Thyroid gland (tissue), 4 donors: Measurements from ENCODE around the gene KRT8. TPM values are rescaled to one million over a fixed set of nuclear protein-coding genes. Genes with fewer than 3 reads are reported as not detected.
A peak's percentile ranks its signal among the peaks of the same experiment; 100 is the strongest.

Experiments
- DNase-seq, 2 donors: peaks; one replicate each; pipeline ENCODE4 v3.0.0-alpha.2; 2019
- H3K27ac ChIP-seq, 3 donors: fragments of 200-600 bp; sonication (generic); 1 replicate in 2 of 3; 2 replicates in 1 of 3; pipeline ENCODE4 v1.5.1; 2016 to 2019; ENCODE audit warnings: mild to moderate bottlenecking in 1 of 3, moderate library complexity in 1 of 3
- H3K27me3 ChIP-seq: fragments of 200-600 bp; sonication (generic); one replicate; pipeline ENCODE4 v1.5.1; 2019
- H3K36me3 ChIP-seq, 2 donors: fragments of 200-600 bp; sonication (generic); one replicate each; pipeline ENCODE4 v1.5.1; 2016 to 2019
- H3K4me1 ChIP-seq, 2 donors: fragments of 200-600 bp; sonication (generic); one replicate each; pipeline ENCODE4 v1.5.1; 2017 to 2019
- H3K4me3 ChIP-seq, 3 donors: fragments of 200-600 bp; sonication (generic); replicated peaks in 1 of 3; 1 replicate in 2 of 3; 2 replicates in 1 of 3; pipeline ENCODE4 v1.5.1; 2016; ENCODE audit warnings: mild to moderate bottlenecking in 1 of 3
- H3K9me3 ChIP-seq: fragments of 200-600 bp; sonication (generic); one replicate; pipeline ENCODE4 v1.5.1; 2017
- CTCF ChIP-seq, 6 experiments: fragments of 200-600 bp in 3 of 6; fragments of 450-650 bp in 3 of 6; sonication (generic) in 3 of 6; IDR thresholded peaks; one replicate each; pipeline ENCODE4 v1.5.1; 2016 to 2019; ENCODE audit warnings: antibody characterized with exemption in 6 of 6, mild to moderate bottlenecking in 2 of 6, inconsistent platforms in 1 of 6, moderate library complexity in 1 of 6
- POLR2A ChIP-seq, 2 donors: fragments of 450-650 bp; IDR thresholded peaks; one replicate each; pipeline ENCODE4 v1.6.1; 2017; ENCODE audit warnings: antibody characterized with exemption in 2 of 2, mild to moderate bottlenecking in 2 of 2, moderate library complexity in 1 of 2
- WGBS, 2 donors: methylation state at CpG; one replicate each; pipeline ENCODE4 v1.1.5; 2017; 5-methylcytosine and 5-hydroxymethylcytosine counted together
- intact Hi-C: fragments of 100-400 bp; cut with DNase I; formaldehyde crosslinking; loops from one replicate; pipeline ENCODE4 v1.15.1; 2023
- total RNA-seq, 4 donors: library from RNA; depleted of rRNA; stranded (reverse); fragments of >200 nt; gene quantifications; one replicate each; pipeline ENCODE4 v1.2.3, GENCODE V29; 2016

KRT8 gene
- total RNA-seq, 4 donors from 2014 or later, result 364 to 1,037 (median 698) TPM

GRCh38 chr12:52951126-52951525 lies 46.2 kb upstream of the KRT8 start:
- TF ChIP-seq CTCF (IDR thresholded peaks at IDR 0.05) (no peak), POLR2A (IDR thresholded peaks at IDR 0.05) (no peak)
- intact Hi-C loops, result no loop called here
- WGBS, 2 donors, result 95 to 100% methylated on average over 1 of the region's 1 CpG
- Histone ChIP-seq H3K36me3 (peaks cover 23 to 28% of the 10 kb centered on the region in 2 donors), H3K4me3 (no peak overlapping the region), H3K27ac (peak overlapping the region; percentile 94 to 98 (median 95)), H3K27me3 (no peaks in the 10 kb centered on the region), H3K4me1 (peaks cover 32 to 34% of the 10 kb centered on the region in 2 donors), H3K9me3 (no peaks in the 10 kb centered on the region)
- no peak for DNase-seq

- TF ChIP-seq POLR2A (IDR thresholded peaks at IDR 0.05) (no peak), CTCF (IDR thresholded peaks at IDR 0.05) (no peak)
- no peaks in the 10 kb centered on the region for H3K27me3 ChIP-seq
- H3K4me3 ChIP-seq, result peak overlapping the region; percentile 62 to 95 (median 73)
- intact Hi-C loops, result no loop called here
- no peaks in the 10 kb centered on the region for H3K9me3 ChIP-seq
- H3K27ac ChIP-seq, result peak overlapping the region; percentile 94 to 98 (median 95)
- H3K36me3 ChIP-seq, result peaks cover 23 to 28% of the 10 kb centered on the region in 2 donors
- DNase-seq, result no peak
- peaks cover 37 to 39% of the 10 kb centered on the region in 2 donors for H3K4me1 ChIP-seq
- WGBS, 2 donors, result 54 to 59% methylated on average over 4 to 7 of the region's 7 CpGs
These were observed 45.7 kb upstream of the KRT8 start for GRCh38 chr12:52950553-52950952.

DNA sequence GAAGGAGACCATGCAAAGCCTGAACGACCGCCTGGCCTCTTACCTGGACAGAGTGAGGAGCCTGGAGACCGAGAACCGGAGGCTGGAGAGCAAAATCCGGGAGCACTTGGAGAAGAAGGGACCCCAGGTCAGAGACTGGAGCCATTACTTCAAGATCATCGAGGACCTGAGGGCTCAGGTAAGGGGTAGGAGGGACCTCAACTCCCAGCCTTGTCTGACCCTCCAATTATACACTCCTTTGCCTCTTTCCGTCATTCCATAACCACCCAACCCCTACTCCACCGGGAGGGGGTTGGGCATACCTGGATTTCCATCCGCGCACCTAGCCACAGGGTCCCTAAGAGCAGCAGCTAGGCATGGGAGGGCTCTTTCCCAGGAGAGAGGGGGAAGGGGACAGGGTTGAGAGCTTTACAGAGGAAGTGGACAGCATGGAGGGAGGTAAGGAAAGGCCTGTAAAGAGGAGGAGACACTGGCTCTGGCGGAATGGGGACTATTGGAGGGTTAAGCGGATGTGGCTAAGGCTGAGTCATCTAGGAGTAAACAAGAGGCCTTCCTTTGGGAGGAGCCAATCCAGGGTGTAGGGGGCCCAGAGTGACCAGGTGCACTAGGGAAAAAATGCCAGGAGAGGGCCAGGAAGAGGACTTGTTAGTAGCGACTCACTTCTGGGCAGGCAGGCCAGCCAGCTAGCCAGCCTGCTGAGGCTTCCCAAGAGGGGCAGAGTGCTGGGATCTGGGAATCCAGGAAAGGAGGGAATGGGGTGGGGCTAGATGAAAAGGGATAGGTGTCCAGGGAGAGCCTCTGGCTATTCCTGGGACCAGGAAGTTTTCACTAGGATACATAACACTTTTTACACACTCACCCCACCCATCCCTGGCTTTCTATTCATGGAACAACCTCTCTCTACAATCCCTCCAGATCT lies 44.8 kb upstream of the KRT8 start:
- H3K9me3 ChIP-seq, result no peaks in the 10 kb centered on the region
- H3K36me3 ChIP-seq, result peaks cover 23 to 28% of the 10 kb centered on the region in 2 donors
- H3K27me3 ChIP-seq, result no peaks in the 10 kb centered on the region
- intact Hi-C loops, result no loop called here
- DNase-seq, result peak; percentile 75 to 82
- H3K4me1 ChIP-seq, result peaks cover 40 to 44% of the 10 kb centered on the region in 2 donors
- 26 to 27% methylated on average over 13 of the region's 13 CpGs for WGBS, 2 donors
- H3K4me3 ChIP-seq, result peak overlapping the region; percentile 62 to 95 (median 73)
- peak overlapping the region; percentile 94 to 98 (median 95) for H3K27ac ChIP-seq
- peak; percentile 29 to 82 for TF ChIP-seq POLR2A (IDR thresholded peaks at IDR 0.05)
- TF ChIP-seq CTCF (IDR thresholded peaks at IDR 0.05), result peak in 1 of 6 experiments; percentile 31

- DNase-seq, result no peak
- no peaks in the 10 kb centered on the region for H3K27me3 ChIP-seq
- H3K9me3 ChIP-seq, result no peaks in the 10 kb centered on the region
- peaks cover 40 to 44% of the 10 kb centered on the region in 2 donors for H3K4me1 ChIP-seq
- H3K36me3 ChIP-seq, result peaks cover 21 to 23% of the 10 kb centered on the region in 2 donors
- intact Hi-C loops, result no loop called here
- no peak overlapping the region for H3K4me3 ChIP-seq
- TF ChIP-seq CTCF (IDR thresholded peaks at IDR 0.05) (no peak), POLR2A (IDR thresholded peaks at IDR 0.05) (no peak)
- peak overlapping the region; percentile 53 to 95 (median 94) for H3K27ac ChIP-seq
- WGBS, 2 donors, result 90 to 91% methylated on average over 12 of the region's 12 CpGs
These were observed 43.0 kb upstream of the KRT8 start for GRCh38 chr12:52947738-52948423.
